Left colon (tissue), 2 donors: ENCODE results near the gene LENG1. TPM values are rescaled to one million over a fixed set of nuclear protein-coding genes. Genes with fewer than 3 reads are reported as not detected.

Experiments
- ATAC-seq: fragments of 200-7000 bp; cut with Tn5 transposase; one replicate; pipeline ENCODE4 v1.9.1; 2020; ENCODE audit warnings: mild to moderate bottlenecking, moderate library complexity
- DNase-seq, 2 donors: peaks; one replicate each; pipeline ENCODE4 v3.0.0-alpha.2; 2020
- intact Hi-C, 2 donors: fragments of 100-400 bp; cut with DNase I in 1 of 2; cut with micrococcal nuclease in 1 of 2; formaldehyde crosslinking; loops; one replicate each; pipeline versions ENCODE4 v1.11.2 to v1.14.0; 2022; cut with DNase I, micrococcal nuclease
- total RNA-seq, 2 donors: library from RNA; stranded (reverse); fragmentation: NEBNext Ultra II Directional; extraction: Animal tissue kit (Norgen Biotek cat#: 25700); gene quantifications; one replicate each; pipeline ENCODE4 v1.2.1, GENCODE V29; 2021
- donor health status: DM: no; HTN: no; CAD: no.
- donor health status: DM: yes; HTN: yes; CAD: no.

LENG1 gene
- total RNA-seq, 2 donors from 2014 or later: 5.3 to 7.3 TPM

DNA sequence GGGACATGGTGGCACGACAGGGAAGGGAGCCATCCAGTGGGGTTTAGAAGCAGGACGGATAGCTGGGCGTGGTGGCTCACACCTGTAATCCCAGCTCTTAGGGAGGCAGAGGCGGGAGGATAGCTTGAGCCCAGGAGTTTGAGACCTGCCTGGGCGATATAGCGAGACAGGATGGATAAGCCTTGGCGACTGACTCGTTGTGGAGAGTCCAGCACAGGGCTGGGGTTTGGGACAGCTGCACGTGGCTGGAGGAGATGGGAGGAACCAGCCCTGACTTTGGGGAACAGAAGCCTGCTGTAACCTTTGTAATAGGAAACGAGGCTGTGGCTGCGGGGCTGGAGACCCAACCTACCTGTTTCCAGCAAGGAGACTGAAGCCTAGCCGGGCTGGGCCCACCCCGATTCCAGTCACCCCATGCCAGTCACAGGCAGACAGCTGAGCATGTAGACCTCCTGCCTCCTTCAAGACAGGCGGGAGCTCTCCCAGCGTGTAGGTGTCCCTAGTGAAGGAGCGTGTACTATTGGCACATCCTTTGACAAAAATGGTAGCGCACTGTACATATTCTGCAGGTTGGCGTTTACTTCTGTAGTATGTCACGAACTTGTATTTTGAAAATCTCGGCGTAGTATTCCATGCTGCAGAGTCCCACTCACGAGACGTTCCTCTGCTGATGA lies 8.0 kb downstream of the LENG1 start:
- DNase-seq (no peak), ATAC-seq (no peak)
- intact Hi-C loops: no loop called here

DNA sequence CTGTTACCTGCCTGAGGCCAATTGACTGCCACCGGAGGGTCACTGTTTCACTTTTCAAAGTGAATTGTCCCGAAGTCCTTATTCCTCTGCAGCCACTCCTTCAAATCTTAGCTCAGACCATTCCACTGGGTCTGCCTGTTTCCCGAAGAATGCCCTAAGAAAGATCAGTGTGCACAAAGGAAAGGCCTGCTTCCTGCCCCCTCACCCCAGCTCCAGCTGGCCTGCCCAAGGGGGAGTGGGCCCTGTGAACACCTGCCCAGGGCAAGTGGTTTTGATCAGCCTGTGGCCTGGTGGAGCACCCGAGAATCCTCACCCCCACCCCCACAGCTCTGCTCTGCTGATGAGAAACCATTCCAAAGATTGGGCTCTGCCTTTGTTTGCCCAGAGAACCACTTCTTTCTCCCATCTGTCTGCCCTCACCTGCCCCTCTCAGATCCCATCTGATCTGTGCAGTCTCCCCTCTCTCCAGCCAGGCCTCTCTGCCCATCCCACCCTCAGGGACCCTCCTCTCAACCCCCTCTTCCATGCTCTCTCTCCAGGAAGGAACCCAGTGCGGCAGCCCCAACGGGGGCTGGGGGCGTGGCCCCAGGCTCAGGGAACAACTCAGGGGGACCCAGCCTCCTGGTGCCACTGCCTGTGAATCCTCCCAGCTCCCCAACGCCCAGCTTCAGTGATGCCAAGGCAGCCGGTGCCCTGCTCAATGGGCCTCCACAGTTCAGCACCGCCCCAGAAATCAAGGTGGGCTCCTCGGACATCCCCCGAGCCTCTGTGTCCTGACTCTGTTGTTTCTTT lies 10.3 kb downstream of the LENG1 start:
- ATAC-seq (no peak), DNase-seq (no peak)
- intact Hi-C loops: no loop called here

DNA sequence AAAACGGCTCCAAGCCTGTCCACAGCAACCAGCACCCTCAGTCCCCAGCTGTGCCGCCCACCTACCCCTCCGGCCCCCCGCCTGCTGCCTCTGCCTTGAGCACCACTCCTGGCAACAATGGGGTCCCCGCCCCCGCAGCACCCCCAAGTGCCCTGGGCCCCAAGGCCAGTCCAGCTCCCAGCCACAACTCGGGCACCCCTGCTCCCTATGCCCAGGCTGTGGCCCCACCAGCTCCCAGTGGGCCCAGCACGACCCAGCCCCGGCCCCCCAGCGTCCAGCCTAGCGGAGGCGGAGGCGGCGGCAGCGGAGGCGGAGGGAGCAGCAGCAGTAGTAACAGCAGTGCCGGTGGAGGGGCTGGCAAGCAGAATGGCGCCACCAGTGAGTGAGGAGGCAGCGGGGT lies 11.4 kb downstream of the LENG1 start:
- intact Hi-C loops: no loop called here
- ATAC-seq (no peak), DNase-seq (no peak)

DNA sequence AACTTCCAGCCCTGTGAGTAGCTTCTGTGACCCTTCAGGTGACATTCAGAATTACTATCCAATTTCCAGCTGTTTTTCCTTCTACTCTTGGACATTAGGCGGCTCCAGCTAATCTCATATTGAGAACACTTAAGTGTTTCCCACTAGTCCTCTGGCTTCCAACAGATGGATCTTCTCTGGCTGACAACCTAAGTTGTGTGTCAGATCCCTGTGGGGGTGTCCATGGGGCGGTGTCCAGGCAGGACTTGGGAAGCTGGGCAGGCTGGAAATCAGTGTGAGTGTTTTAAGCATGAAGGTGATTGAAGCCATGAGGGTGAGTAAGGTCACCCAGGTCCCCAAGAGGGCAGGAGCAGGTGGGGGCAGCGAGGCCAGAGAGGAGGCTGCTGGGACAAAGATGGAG lies 11.8 kb downstream of the LENG1 start:
- ATAC-seq: no peak
- intact Hi-C loops: no loop called here
- DNase-seq: no peak

DNA sequence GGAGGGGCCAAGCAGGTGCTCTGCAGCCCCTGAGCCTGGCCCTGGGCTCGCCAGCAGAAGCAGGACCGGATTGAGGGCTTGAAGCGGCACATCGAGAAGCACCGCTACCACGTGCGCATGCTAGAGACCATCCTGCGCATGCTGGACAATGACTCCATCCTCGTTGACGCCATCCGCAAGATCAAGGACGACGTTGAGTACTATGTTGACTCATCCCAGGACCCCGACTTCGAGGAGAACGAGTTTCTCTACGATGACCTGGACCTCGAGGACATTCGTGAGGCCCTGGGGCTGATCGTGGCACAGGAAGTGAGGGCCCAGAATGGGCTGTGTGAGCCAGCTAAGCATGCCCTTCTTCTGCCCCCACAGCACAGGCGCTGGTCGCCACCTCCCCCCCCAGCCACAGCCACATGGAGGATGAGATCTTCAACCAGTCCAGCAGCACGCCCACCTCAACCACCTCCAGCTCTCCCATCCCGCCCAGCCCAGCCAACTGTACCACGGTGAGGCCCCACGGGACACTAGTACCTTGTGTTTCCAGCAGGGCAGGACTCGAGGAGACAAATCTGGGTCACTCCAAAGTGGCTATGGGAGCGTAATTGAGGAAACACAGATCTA lies 13.9 kb downstream of the LENG1 start:
- intact Hi-C loops: no loop called here
- ATAC-seq (no peak), DNase-seq (no peak)

DNA sequence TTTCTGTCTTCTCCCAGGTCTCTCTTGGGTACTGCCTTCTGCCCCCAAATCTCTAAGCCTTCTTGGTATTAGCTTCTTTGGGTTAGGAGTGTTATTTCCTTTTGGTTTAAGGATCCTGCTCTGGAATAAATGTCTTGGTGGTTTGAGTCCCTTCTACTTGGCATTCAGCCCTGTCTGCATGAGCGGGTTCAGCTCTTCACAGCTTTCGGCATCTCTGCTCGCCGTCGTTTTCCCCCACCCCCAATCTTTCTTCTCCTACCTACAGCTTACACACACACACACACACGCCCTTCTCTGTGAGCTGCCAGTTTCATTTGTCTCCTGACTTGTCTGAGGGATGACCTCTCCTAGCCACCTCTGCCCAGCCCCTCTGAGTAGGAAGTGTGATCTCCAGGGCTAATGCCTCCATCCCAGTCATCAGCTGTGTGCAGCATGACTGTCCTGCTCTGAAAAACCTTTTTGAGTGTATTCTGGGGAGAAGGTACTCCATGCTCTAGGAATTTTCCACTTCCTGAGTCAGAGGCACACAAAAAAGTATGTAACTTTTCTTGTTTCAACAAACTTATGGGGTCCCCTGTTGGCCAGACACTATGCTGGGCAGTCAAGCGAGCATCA lies 17.2 kb downstream of the LENG1 start:
- ATAC-seq: no peak
- no peak for DNase-seq
- intact Hi-C loops: no loop called here

DNA sequence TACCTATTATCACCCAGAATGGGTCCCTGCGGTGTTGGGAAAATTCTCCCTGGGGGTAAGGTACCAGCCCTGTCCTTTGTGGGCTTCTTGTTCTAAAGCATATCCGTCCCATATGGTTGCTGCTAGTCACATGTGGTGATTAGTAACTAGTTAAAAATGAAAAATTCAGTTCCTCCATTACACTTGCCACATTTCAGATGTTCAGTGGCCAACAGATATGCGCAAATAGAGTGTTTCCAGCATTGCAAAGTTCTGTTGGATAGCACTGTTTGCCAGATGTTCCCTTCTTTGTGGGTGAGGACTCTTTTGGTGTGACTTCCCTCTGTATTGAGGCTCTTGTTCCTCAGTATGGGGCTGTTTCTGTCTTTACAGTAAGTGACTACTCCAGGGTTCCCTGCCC lies 18.2 kb downstream of the LENG1 start:
- intact Hi-C loops: no loop called here
- no peak for DNase-seq
- no peak for ATAC-seq

DNA sequence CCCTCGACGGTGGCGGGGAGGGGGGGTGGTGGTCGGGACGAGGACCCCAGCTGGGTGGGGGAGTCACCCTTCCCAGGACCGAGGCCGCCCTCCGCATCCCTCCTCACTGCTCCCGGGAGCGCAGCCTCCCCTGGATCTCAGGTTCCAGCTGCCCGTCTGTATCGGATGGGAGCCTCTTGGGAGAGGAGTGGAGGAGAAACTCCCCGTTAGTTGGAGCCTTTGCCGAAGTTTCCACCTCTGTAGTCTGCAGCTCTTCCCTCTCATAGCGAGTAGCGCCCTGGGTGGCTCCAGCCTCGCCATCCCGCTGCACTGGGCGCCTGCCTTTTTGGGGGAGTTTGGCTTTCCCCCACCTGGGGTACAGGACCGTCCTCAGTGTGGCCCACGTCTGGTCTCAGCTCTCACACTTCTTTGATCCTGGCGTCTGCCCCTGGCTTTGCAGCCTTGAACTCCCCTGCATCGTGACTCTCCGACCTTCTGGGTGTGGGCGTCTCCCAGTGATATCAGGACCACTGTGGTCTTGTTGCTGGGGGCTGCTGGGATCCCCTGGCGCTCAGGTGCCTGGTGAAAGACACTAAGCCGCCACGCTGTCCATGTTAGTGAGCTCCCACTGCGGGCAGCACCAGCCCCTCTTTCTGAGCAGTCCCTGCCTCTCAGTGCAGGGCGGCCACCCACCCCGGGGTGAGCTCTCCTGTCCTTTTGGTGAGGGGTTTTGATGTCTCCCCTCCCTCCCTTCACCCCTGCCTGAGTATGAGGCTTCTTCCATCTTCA lies 20.8 kb downstream of the LENG1 start:
- ATAC-seq: no peak
- intact Hi-C loops: no loop called here
- no peak for DNase-seq

DNA sequence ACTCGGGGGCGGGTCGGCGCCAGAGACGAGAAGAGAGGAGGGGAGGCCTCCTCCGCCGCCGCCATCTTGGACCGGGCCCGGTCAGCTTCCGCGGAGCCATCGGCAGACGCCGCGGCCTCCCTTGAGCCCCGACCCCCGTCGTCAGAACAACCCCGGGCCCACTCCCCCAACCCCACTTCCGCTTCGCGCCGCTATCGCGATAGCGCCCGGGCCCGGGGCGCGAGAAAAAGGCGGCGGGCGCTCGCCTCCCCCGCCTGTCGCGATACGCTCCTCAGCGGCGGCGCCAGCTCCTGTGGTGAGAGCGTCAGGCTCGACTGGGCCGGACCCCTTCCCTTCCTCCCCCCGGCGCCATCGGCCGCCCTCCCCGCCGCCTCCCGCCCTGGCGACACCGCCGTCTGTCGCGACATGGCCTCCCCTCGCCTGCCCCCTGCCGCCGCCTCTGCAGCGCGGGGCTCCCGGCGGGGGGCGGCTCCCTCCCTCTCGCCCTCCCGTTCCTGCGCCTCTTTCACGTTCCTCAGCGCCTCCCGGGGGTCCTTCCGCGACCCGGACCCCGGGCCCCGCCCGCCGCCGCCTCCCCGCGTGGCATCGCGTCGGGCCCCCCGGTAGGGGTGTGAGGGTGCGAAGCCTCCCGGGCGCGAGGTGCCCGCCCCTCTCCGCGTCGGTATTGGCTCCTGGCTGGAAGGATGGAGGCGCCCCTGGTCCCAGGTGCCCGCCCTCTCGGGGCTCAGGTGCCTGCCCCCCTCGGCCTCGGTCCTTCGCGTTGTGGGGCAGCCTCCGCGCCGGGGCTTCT lies 21.6 kb downstream of the LENG1 start, which contains the start of gene CNOT3:
Gene CNOT3 (plus strand): TSS at position 64 of the 790 bp plus-strand sequence. CDS start 5,217 bp downstream, outside the sequence.
- ATAC-seq (no peak), DNase-seq (peak in 1 of 2 donors; percentile 53)
- intact Hi-C loops: no loop called here

DNA sequence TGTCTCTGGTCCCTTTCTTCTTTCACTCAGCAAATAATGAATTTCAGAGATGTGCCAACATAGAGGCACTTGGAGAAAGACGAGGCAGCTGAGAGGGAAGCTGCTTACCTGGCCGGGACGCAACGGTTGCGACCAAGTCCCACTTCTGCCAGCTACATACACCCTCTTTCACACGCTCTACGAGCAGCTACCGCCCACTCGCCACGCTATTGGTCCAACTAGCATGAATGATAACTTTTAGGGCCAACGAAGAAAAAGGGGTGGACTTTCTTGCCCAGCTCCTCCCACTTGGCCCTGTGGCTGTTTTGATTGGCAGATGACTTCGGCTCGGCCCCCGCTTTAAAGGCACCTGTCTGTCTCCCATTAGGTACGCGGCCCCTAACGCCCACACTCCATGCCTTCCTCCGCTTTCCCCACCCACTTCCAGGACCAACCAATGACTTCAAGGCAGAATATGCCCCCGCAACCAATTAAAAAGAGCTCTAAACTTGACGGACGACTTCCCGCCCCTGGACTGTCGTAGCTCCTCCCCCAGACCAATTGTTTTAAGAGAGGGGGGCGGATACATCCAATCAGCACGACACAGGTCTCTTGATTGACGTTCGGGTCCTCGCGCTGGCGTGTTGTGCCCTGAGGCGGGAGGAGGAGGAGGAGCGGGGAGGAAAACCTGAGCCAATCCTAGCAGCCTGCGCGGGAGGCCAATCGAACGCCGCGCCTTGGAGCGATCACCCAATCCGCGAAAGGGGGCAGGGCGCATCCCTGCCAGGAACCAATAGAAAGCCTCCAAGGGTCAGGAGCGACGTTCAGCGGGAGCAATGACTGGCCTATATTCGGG lies 22.4 kb downstream of the LENG1 start:
- DNase-seq: peak; percentile 98 to 100
- intact Hi-C loops: no loop called here
- ATAC-seq: peak; percentile 82

DNA sequence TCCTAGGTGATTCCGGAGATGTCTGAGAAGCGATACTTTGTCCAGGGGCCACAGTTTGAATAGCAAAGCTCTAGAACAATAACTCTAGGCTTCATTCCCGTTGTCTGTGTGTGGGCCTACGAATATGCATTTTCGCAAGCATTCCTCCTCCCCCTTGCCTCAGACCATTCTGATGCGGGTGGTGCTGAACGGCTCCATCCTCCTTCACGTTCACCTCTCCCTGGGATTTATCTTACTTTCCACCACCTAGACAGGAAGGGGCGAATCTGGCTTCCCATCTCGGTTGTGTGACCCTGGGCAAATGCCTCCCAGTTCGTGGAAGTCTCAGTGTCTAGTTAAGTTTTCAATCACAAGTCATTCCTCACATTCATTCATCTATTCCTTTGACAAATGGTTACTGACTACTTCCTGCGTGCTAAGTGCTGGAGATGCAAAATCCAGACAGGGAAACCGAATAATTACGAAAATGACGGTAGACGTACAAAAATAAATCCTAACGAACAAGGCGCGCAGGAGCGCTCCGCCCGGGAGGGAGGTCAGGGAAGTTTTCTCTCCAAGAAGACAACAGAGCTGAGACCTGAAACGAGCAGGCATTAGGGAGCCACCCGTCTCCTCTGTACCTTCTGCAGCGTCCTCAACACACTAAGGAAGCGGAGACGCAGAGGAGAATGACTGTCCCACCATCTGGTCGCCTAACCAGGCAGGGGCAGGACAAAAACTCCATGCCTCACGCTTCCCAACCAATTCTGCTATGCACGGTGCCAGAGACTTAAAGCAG lies 23.2 kb downstream of the LENG1 start:
- intact Hi-C loops: no loop called here
- DNase-seq: peak in 1 of 2 donors; percentile 40
- ATAC-seq: peak; percentile 1

DNA sequence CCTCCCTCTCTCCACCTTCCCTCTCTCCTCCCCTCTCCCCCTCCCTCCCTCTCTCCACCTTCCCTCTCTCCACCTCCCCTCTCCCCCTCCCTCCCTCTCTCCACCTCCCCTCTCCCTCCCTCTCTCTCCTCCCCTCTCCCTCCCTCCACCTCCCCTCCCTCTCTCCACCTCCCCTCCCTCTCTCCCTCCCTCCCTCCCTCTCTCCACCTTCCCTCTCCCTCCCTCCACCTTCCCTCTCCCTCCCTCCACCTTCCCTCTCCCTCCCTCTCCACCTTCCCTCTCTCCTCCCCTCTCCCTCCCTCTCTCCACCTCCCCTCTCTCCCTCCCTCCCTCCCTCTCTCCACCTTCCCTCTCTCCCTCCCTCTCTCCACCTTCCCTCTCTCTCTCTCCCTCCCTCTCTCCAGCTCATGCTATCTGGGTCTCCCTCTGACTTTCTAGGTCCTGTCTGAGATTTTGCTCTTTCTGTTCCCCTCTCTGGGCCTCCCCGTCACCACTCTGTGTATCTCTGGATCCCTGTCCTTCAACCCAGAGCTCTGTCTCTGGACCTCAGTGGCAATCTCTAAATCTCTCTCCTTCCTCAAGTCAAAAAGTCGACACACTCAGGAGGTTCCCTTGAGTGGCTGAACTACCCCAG lies 25.4 kb downstream of the LENG1 start:
- DNase-seq (no peak), ATAC-seq (no peak)
- intact Hi-C loops: no loop called here

DNA sequence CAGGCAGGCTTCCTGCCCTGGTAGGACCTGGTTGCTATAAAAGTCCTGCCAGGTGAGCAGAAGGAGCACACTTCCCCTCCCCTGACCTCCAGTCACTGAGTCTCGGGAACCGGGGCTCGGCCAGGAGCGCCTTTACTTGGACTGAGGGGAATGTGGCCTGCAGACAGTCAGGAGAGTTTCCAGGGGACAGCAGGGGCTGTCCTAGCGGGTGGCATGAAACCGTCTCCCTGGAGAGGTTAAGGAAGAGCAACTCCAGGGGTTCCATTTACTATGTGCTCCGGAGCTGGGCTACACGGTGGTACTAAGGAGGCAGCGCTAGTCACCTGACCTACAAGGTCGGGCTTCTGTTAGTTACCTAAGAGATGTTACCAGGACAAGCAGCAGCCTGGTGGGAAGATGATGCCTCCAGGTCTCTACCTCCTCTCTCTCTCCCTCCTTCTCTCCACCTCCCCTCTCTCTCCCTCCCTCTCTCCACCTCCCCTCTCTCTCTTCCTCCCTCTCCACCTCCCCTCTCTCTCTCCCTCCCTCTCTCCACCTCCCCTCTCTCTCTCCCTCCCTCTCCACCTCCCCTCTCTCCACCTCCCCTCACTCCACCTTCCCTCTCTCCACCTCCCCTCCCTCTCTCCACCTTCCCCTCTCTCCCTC lies 26.1 kb downstream of the LENG1 start:
- intact Hi-C loops: no loop called here
- DNase-seq: no peak
- ATAC-seq: no peak

DNA sequence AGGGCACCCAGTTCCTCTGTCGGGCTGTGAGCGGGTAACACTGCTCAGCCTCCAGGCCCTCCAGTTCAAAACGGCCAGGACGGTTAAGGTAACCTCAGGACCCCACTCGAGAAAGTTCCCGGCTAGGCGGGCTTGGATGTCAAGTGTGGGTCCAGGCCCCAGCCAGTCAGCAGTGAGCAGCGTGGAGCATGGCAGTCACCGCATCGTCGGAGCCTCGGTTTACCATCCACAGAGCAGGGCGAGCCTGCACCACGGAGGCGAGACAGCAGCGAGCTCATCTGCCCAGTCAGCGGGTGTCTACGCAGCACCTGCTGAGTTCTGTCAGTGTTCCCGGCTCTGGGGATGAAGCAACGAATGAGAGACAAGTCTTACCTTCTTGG lies 29.9 kb downstream of the LENG1 start:
- no peak for DNase-seq
- intact Hi-C loops: no loop called here
- ATAC-seq: no peak

DNA sequence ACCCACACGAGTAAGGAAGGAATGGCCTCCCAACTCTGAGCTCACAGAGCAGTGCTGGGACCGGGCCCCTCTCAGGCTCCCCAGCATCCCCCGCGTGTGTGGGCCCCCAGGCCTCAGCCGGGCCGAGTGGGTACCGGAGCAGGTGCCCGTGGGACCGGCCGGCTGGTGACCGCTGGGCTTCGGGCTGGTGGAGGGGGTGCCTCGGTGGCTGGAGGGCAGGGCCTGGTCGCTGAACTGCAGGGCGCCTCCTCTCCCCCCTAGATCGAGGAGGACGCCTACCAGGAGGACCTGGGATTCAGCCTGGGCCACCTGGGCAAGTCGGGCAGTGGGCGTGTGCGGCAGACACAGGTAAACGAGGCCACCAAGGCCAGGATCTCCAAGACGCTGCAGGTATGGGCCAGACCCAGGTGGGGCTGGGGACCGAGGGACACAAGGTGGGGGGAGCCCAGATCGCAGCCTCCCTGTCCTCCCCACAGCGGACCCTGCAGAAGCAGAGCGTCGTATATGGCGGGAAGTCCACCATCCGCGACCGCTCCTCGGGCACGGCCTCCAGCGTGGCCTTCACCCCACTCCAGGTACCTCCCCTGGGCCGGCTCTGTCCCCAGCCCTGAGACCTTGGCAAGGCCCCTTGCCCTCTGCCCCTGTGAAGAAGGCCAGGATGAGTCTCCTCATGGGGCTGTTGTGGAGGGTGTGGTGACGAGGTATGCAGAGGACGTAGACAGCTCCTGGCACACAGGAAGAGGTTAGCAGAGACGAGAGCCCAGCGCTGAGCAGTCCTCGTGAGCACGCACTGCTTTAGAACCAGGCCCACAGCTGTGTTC lies 30.5 kb downstream of the LENG1 start:
- intact Hi-C loops: no loop called here
- ATAC-seq: no peak
- DNase-seq: no peak
